ENCODE measurements around the gene SRSF12. TPM values are rescaled to one million over a fixed set of nuclear protein-coding genes. Genes with fewer than 3 reads are reported as not detected.
A peak's percentile ranks its signal among the peaks of the same experiment; 100 is the strongest.

SRSF12 gene
- total RNA-seq, 4 donors from 2014 or later: 2.8 to 12.7 TPM; not detected in 2

- DNase-seq: no peak
- H3K27ac ChIP-seq: no peak overlapping the region
- H3K36me3 ChIP-seq: no peaks in the 10 kb centered on the region
- no peak overlapping the region for H3K4me3 ChIP-seq
- intact Hi-C loops (cut with DNase I; ENCODE audit: low total_unique reads): no loop called here
- TF ChIP-seq, protein P1, sequence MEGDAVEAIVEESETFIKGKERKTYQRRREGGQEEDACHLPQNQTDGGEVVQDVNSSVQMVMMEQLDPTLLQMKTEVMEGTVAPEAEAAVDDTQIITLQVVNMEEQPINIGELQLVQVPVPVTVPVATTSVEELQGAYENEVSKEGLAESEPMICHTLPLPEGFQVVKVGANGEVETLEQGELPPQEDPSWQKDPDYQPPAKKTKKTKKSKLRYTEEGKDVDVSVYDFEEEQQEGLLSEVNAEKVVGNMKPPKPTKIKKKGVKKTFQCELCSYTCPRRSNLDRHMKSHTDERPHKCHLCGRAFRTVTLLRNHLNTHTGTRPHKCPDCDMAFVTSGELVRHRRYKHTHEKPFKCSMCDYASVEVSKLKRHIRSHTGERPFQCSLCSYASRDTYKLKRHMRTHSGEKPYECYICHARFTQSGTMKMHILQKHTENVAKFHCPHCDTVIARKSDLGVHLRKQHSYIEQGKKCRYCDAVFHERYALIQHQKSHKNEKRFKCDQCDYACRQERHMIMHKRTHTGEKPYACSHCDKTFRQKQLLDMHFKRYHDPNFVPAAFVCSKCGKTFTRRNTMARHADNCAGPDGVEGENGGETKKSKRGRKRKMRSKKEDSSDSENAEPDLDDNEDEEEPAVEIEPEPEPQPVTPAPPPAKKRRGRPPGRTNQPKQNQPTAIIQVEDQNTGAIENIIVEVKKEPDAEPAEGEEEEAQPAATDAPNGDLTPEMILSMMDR (IDR thresholded peaks at IDR 0.05): peak; percentile 14 to 33 (median 20)
- TF ChIP-seq POLR2A (IDR thresholded peaks at IDR 0.05): no peak
- no peaks in the 10 kb centered on the region for H3K27me3 ChIP-seq
- no peaks in the 10 kb centered on the region for H3K9me3 ChIP-seq
- H3K4me1 ChIP-seq: no peaks in the 10 kb centered on the region
These were observed 4.8 kb upstream of the SRSF12 start for GRCh38 chr6:89122625-89123024.

DNA sequence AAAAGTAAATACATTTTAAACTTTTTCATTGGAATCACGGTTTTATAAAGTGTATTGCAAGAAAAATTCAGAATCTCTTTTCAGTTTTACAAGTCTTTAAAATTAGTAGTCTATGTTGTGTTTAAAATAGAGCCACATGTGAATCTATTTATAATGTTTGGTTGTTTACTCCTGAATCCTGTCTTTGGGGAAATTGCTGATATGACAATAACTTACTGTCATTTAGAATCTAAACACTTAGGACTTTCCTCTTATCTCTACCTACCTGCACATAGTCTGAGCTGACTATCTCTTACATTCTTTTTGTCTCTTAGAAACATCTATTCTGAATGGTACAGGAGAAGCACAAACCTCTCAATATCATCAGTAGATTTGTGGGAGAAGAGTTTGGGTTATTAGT lies 4.1 kb upstream of the SRSF12 start:
- intact Hi-C loops (cut with DNase I; ENCODE audit: low total_unique reads): no loop called here
- H3K27ac ChIP-seq: no peak overlapping the region

DNA sequence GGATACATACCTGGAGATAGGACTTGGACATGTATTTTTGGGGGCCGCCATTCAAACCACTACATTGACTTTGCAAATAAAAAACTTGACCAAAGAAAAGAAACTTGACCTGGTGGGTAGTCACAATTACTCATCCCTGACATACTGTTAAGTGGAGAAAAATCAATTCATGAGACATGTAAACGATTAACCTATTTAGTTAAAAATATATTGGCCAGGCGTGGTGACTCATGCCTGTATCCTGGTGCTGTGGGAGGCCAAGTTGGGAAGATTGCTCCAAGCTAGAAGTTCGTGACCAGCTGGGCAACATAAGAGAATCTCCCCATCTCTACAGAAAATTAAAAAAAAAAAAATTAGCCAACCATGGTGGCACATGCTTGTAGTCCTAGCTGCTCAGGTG lies 2.5 kb upstream of the SRSF12 start:
- Histone ChIP-seq H3K36me3 (no peaks in the 10 kb centered on the region), H3K27ac (no peak overlapping the region), H3K4me3 (no peak overlapping the region), H3K4me1 (no peaks in the 10 kb centered on the region), H3K27me3 (no peaks in the 10 kb centered on the region), H3K9me3 (no peaks in the 10 kb centered on the region)
- TF ChIP-seq POLR2A (IDR thresholded peaks at IDR 0.05): no peak
- TF ChIP-seq, protein P1 (IDR thresholded peaks at IDR 0.05): no peak
- intact Hi-C loops (cut with DNase I; ENCODE audit: low total_unique reads): no loop called here
- DNase-seq: no peak

More for the DNA sequence above, 4.1 kb upstream of the SRSF12 start:
- Histone ChIP-seq H3K4me1 (no peaks in the 10 kb centered on the region), H3K27me3 (no peaks in the 10 kb centered on the region), H3K9me3 (no peaks in the 10 kb centered on the region), H3K36me3 (no peaks in the 10 kb centered on the region), H3K4me3 (no peak overlapping the region)
- DNase-seq: no peak
- TF ChIP-seq, protein P1 (IDR thresholded peaks at IDR 0.05): no peak
- TF ChIP-seq POLR2A (IDR thresholded peaks at IDR 0.05): no peak

GRCh38 chr6:89118931-89119330 lies 1.1 kb upstream of the SRSF12 start:
- H3K4me3 ChIP-seq: no peak overlapping the region
- no peaks in the 10 kb centered on the region for H3K9me3 ChIP-seq
- no peaks in the 10 kb centered on the region for H3K4me1 ChIP-seq
- no peaks in the 10 kb centered on the region for H3K36me3 ChIP-seq
- H3K27me3 ChIP-seq: no peaks in the 10 kb centered on the region
- TF ChIP-seq, protein P1 (IDR thresholded peaks at IDR 0.05): no peak
- no peak for TF ChIP-seq POLR2A (IDR thresholded peaks at IDR 0.05)
- intact Hi-C loops (cut with DNase I; ENCODE audit: low total_unique reads): no loop called here
- no peak for DNase-seq
- no peak overlapping the region for H3K27ac ChIP-seq

- no peak for TF ChIP-seq POLR2A (IDR thresholded peaks at IDR 0.05)
- TF ChIP-seq, protein P1 (IDR thresholded peaks at IDR 0.05): no peak
- DNase-seq: no peak
- no peaks in the 10 kb centered on the region for H3K9me3 ChIP-seq
- intact Hi-C loops (cut with DNase I; ENCODE audit: low total_unique reads): no loop called here
- H3K27me3 ChIP-seq: no peaks in the 10 kb centered on the region
- no peak overlapping the region for H3K27ac ChIP-seq
- no peaks in the 10 kb centered on the region for H3K4me1 ChIP-seq
- peak overlapping the region in 1 of 2 donors; percentile 65 for H3K4me3 ChIP-seq
- no peaks in the 10 kb centered on the region for H3K36me3 ChIP-seq
These were observed 1.2 kb downstream of the SRSF12 start for GRCh38 chr6:89116702-89117101.
